KOPT-K1 (cell line): ENCODE measurements around the gene PDE8B.

Experiments
- H3K27ac ChIP-seq: fragments of 200-600 bp; sonication (generic); 2 replicates; pipeline ENCODE4 v1.5.1; 2016; ENCODE audit warnings: antibody characterized with exemption, mild to moderate bottlenecking, low read depth, low read length; ENCODE audit not compliant: poor library complexity, severe bottlenecking
- H3K36me3 ChIP-seq: fragments of 200-600 bp; sonication (generic); 2 replicates; pipeline ENCODE4 v1.5.1; 2017; ENCODE audit warnings: antibody characterized with exemption, mild to moderate bottlenecking, low read length, moderate library complexity; ENCODE audit not compliant: insufficient read depth
- H3K9me3 ChIP-seq: fragments of 200-600 bp; sonication (generic); 2 replicates; pipeline ENCODE4 v1.5.1; 2017; ENCODE audit warnings: antibody characterized with exemption, low read length, mild to moderate bottlenecking; ENCODE audit not compliant: insufficient read depth, poor library complexity, severe bottlenecking

PDE8B gene

GRCh38 chr5:77210091-77210963 lies at the start of gene PDE8B:
Gene PDE8B, plus strand, starts transcription at chr5:77210680. Its CDS starts 246 bp downstream, at chr5:77210926.
- no peaks in the 10 kb centered on the region for H3K36me3 ChIP-seq
- H3K27ac ChIP-seq, result no peak within 1 kb of the TSS
- H3K9me3 ChIP-seq, result no peaks in the 10 kb centered on the region

GRCh38 chr5:77163453-77163852 lies 47.0 kb upstream of the PDE8B start:
- no peak overlapping the region for H3K27ac ChIP-seq
- no peaks in the 10 kb centered on the region for H3K36me3 ChIP-seq
- H3K9me3 ChIP-seq, result no peaks in the 10 kb centered on the region

GRCh38 chr5:77167063-77167462 lies 43.4 kb upstream of the PDE8B start:
- no peak overlapping the region for H3K27ac ChIP-seq
- no peaks in the 10 kb centered on the region for H3K36me3 ChIP-seq
- no peaks in the 10 kb centered on the region for H3K9me3 ChIP-seq

GRCh38 chr5:77167695-77168121 lies 42.8 kb upstream of the PDE8B start:
- Histone ChIP-seq H3K27ac (no peak overlapping the region), H3K36me3 (no peaks in the 10 kb centered on the region), H3K9me3 (no peaks in the 10 kb centered on the region)

- Histone ChIP-seq H3K9me3 (no peaks in the 10 kb centered on the region), H3K36me3 (no peaks in the 10 kb centered on the region), H3K27ac (no peak overlapping the region)
Observed at GRCh38 chr5:77168161-77168878, 42.2 kb upstream of the PDE8B start.

DNA sequence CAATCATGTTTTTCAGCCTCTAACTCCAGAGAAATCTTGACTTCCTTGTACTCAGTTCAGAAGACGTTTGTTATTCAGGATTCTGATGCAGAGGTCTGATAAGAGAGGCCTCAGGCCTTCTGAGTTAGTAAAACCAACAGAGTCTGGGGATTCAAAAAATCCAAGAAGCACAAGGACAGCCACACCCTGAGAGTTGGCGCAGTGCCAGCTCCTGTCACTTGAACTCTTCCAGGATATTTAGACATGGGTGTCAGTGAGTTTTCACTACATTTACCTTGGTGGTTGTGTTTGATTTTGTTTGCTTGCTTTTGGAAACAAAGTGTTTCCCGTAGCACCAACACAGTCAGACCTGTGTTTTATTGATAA lies 41.6 kb upstream of the PDE8B start:
- H3K36me3 ChIP-seq, result no peaks in the 10 kb centered on the region
- no peak overlapping the region for H3K27ac ChIP-seq
- H3K9me3 ChIP-seq, result no peaks in the 10 kb centered on the region

GRCh38 chr5:77170196-77170890 lies 40.1 kb upstream of the PDE8B start:
- Histone ChIP-seq H3K36me3 (no peaks in the 10 kb centered on the region), H3K27ac (no peak overlapping the region), H3K9me3 (no peaks in the 10 kb centered on the region)

GRCh38 chr5:77171141-77171910 lies 39.2 kb upstream of the PDE8B start:
- no peaks in the 10 kb centered on the region for H3K36me3 ChIP-seq
- H3K9me3 ChIP-seq, result no peaks in the 10 kb centered on the region

GRCh38 chr5:77172713-77173328 lies 37.7 kb upstream of the PDE8B start:
- Histone ChIP-seq H3K36me3 (no peaks in the 10 kb centered on the region), H3K9me3 (no peaks in the 10 kb centered on the region), H3K27ac (no peak overlapping the region)

More at GRCh38 chr5:77171141-77171910, 39.2 kb upstream of the PDE8B start:
- H3K27ac ChIP-seq, result no peak overlapping the region

DNA sequence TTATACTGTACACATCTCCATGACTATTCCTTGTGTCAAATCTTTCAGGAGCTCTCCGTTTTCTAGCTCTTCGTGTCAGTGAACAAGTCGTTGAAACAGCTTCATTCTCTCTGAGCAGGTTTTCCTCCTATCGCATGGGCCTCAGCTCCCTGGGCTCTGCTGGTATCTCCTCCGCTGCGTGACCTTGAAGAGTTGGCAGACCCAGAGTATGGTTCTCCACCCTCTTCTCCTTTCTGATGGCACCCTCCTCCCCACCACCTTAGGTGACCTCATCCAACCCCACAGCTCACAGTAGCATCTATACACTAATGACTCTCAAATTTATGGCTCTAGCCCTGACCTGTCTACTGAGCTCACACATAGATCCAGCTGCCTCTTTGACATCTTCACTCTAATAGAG lies 36.0 kb upstream of the PDE8B start:
- Histone ChIP-seq H3K9me3 (no peaks in the 10 kb centered on the region), H3K36me3 (no peaks in the 10 kb centered on the region), H3K27ac (no peak overlapping the region)

GRCh38 chr5:77175231-77175630 lies 35.2 kb upstream of the PDE8B start:
- Histone ChIP-seq H3K27ac (no peak overlapping the region), H3K9me3 (no peaks in the 10 kb centered on the region), H3K36me3 (no peaks in the 10 kb centered on the region)

- no peaks in the 10 kb centered on the region for H3K36me3 ChIP-seq
- no peak overlapping the region for H3K27ac ChIP-seq
- H3K9me3 ChIP-seq, result no peaks in the 10 kb centered on the region
Observed at GRCh38 chr5:77176429-77176828, 34.1 kb upstream of the PDE8B start.

DNA sequence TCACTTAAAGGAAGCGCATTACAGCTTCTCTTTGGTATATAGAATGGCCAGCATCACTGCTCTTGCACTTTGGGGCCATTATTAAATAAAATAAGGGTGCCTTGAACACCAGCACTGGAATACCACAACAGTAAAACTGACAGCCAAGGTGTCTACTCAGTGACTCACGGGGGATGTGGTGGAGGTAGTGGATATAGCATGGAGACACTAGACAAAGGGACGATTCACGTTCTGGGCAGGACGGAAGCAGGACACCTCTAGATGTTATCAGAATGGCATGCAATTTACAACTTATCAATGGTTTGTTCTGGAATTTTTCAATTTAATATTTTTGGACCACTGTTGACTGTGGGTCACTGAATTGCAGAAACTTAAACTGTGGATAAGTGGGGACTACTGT lies 32.9 kb upstream of the PDE8B start:
- H3K27ac ChIP-seq, result no peak overlapping the region
- H3K36me3 ChIP-seq, result no peaks in the 10 kb centered on the region
- H3K9me3 ChIP-seq, result no peaks in the 10 kb centered on the region
